K562 (cell line): ENCODE results near the gene CLIC1.

Experiments
- DEAF1 ChIP-seq: fragments of 450-650 bp; formaldehyde crosslinking; IDR thresholded peaks from 2 replicates; pipeline ENCODE4 v1.4.0; 2020; ENCODE audit warnings: mild to moderate bottlenecking, moderate library complexity
- EZH2 ChIP-seq: IDR thresholded peaks from 2 replicates; pipeline ENCODE4 v1.6.1; 2012; ENCODE audit warnings: low read depth, mild to moderate bottlenecking, inconsistent platforms, low read length, borderline replicate concordance
- MTA2 ChIP-seq: fragments of 450-650 bp; IDR thresholded peaks from 2 replicates; pipeline ENCODE4 v1.6.1; 2016; ENCODE audit warnings: low read depth
- MXD1 ChIP-seq: fragments of 250-450 bp; sonication (Bioruptor Pico); IDR thresholded peaks from 2 replicates; pipeline ENCODE4 v1.8.0; 2021; ENCODE audit warnings: borderline replicate concordance, mild to moderate bottlenecking, moderate library complexity; ENCODE audit not compliant: poor library complexity, severe bottlenecking
- POLR2AphosphoS5 ChIP-seq: IDR thresholded peaks from 2 replicates; pipeline ENCODE4 v1.6.1; 2011; ENCODE audit warnings: mild to moderate bottlenecking, low read depth, low read length, moderate library complexity; ENCODE audit not compliant: control insufficient read depth, insufficient read depth
- TF ChIP-seq, protein P1 (sequence below): sonication (generic); formaldehyde crosslinking; IDR thresholded peaks from 2 replicates; pipeline ENCODE4 v1.9.0; 2022; ENCODE audit warnings: mild to moderate bottlenecking, missing genetic modification reagents

- TF ChIP-seq, protein P1, sequence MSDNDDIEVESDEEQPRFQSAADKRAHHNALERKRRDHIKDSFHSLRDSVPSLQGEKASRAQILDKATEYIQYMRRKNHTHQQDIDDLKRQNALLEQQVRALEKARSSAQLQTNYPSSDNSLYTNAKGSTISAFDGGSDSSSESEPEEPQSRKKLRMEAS (CRISPR knock-in tag), result no peak
- TF ChIP-seq MTA2, result no peak
- TF ChIP-seq DEAF1 (CRISPR knock-in tag), result no peak
- TF ChIP-seq POLR2AphosphoS5, result no peak
- TF ChIP-seq MXD1, result no peak
- no peak for TF ChIP-seq EZH2
Observed at GRCh38 chr6:31681135-31681671, 55.1 kb downstream of the CLIC1 start.
